ENCODE measurements around the gene IGFALS. TPM values are rescaled to one million over a fixed set of nuclear protein-coding genes. Genes with fewer than 3 reads are reported as not detected.

IGFALS gene
- 0.17 and 0.59 TPM in 2 replicates for total RNA-seq (ENCODE audit: low replicate concordance)
- long read RNA-seq: 0 reads

DNA sequence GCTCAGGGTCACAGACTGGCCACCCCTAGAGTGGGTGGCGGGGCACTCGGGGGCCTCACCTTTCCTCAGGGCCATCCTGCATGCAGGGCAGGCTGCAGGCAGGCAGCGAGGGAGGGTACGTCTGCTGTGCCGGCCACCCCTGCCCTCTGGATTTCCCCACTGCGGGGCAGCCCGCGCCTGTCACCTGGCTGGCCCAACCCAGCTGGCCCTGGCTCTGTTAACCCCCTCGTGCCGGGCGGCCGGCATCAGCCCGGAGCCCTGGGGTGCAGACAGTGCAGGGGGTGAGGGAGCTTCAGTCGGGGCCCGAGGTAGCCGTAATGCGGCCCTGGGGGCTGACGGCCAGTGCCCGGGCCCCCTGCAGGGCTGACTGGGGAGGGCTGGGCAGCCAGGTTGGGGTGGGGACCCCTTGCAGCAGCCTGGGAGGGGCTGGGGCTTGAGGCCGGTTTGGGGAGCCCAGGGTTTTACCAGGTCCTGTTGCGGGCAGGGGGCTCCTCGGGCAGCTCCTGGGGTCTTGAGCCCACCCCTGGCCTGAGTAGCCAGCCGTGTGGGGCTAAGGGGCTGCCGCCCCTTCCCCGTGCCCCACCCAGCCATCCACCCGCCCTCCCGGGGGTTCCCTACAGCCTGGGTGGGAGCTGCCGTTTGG is at the start of gene IGFALS:
Gene IGFALS (minus strand): TSS at position 128 of the 643 bp plus-strand sequence. CDS start 53 bp downstream, at position 75.
- no peak within 1 kb of the TSS for H3K4me3 Mint-ChIP-seq
- peaks cover 3% of the 10 kb centered on the region for H3K36me3 Mint-ChIP-seq
- H3K9me3 Mint-ChIP-seq: no peaks in the 10 kb centered on the region
- no peak within 1 kb of the TSS for H3K27ac Mint-ChIP-seq
- TF ChIP-seq CTCF (conservative IDR thresholded peaks at IDR 0.05): no peak
- no peaks in the 10 kb centered on the region for H3K4me1 Mint-ChIP-seq (ENCODE audit: unreplicated experiment)
- no peaks in the 10 kb centered on the region for H3K27me3 Mint-ChIP-seq
- peak; percentile 67 for DNase-seq (ENCODE audit: extremely low spot score, unreplicated experiment)

DNA sequence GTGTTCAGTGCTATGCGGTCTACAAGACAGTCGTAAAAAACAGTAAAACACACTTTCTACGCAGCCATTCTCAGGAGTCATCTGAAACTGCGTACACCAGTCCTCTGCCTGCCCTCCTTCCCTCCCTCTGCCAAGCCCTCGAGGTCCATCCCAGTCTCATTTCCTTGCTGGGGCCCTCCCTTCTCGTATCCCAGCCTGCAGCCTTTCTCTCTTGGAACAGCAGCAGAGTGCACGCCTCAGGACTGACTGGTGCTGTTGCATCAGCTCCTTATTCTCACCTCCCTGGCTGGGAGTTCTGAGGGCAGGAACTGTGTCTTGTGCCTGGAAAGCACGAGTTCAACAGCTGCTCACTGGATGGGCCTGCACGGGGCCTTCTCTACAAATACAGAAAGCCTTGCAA is 46.0 kb upstream of the IGFALS start:
- Mint-ChIP-seq H3K4me3 (no peak overlapping the region), H3K27me3 (no peaks in the 10 kb centered on the region), H3K27ac (no peak overlapping the region), H3K9me3 (no peaks in the 10 kb centered on the region), H3K36me3 (no peaks in the 10 kb centered on the region), H3K4me1 (ENCODE audit: unreplicated experiment) (no peaks in the 10 kb centered on the region)
- no peak for TF ChIP-seq CTCF (conservative IDR thresholded peaks at IDR 0.05)
- no peak for DNase-seq (ENCODE audit: extremely low spot score, unreplicated experiment)

DNA sequence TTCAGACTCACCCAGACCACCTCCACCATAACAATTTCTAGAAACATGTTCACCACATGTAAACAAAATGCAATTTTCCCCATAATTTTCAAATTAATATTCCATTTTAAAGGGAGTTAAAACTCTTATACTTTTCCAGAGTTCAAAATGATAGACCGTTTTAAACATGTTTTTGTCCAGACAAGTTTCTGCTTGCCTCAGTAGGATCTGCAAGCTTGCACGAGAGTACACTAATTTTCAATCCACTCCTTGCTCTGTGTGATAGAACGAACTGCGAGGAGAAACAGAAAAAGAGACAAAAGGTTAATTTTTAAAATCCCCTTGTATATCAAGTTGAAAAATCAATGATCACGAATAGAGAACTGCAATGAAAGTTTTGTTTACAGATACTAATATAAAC is 40.6 kb upstream of the IGFALS start:
- peak overlapping the region; percentile 71 for H3K27ac Mint-ChIP-seq
- no peak for TF ChIP-seq CTCF (conservative IDR thresholded peaks at IDR 0.05)
- H3K4me1 Mint-ChIP-seq (ENCODE audit: unreplicated experiment): peaks cover 9% of the 10 kb centered on the region
- no peak for DNase-seq (ENCODE audit: extremely low spot score, unreplicated experiment)
- H3K9me3 Mint-ChIP-seq: no peaks in the 10 kb centered on the region
- H3K27me3 Mint-ChIP-seq: no peaks in the 10 kb centered on the region
- peak overlapping the region; percentile 47 for H3K4me3 Mint-ChIP-seq
- peaks cover 7% of the 10 kb centered on the region for H3K36me3 Mint-ChIP-seq

- TF ChIP-seq CTCF (conservative IDR thresholded peaks at IDR 0.05): no peak
- Mint-ChIP-seq H3K27ac (peak overlapping the region; percentile 54), H3K36me3 (peaks cover 9% of the 10 kb centered on the region), H3K27me3 (no peaks in the 10 kb centered on the region), H3K9me3 (no peaks in the 10 kb centered on the region), H3K4me3 (peak overlapping the region; percentile 68), H3K4me1 (ENCODE audit: unreplicated experiment) (peaks cover 14% of the 10 kb centered on the region)
- no peak for DNase-seq (ENCODE audit: extremely low spot score, unreplicated experiment)
These were observed 39.4 kb upstream of the IGFALS start for GRCh38 chr16:1832838-1833454.

DNA sequence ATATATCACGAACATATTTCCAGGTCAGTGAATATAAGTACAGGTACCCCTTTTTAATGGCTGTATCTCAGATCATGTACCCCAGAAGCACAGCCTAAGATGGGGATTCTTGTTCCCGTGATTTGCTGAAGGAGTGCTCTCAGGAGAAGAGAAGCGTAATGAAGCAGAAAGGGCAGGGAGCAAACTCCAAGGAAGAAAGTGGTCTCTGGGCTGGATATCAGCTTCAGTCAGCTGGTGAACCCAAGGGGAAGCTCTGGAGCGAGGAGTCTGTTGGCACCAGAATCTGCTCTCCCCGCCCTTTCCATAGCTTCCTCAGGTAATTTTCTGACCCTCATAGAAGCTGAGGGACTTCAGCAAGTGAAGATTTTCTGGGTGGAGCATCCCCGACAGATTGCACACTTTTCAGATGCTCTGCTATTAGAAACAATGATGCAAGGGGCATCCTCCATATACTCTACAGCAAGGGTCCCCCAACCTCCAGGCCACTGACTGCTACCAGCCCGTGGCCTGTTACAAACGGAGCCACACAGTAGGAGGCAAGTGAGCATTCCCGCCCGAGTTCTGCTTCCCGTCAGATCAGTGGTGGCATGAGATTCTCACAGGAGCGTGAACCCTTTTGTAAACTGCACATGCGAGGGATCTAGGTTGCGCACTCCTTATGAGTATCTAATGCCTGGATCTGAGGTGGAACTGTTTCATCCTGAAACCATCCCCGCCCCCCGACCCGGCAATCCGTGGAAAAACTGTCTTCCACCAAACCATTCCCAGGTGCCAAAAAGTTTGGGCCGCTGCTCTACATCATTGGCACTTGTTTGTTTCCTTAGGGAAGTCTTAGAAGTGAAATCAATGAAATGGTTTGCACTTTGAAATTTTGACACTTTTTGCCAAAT is 37.9 kb upstream of the IGFALS start:
- H3K4me3 Mint-ChIP-seq: no peak overlapping the region
- TF ChIP-seq CTCF (conservative IDR thresholded peaks at IDR 0.05): no peak
- H3K27me3 Mint-ChIP-seq: no peaks in the 10 kb centered on the region
- H3K36me3 Mint-ChIP-seq: peaks cover 9% of the 10 kb centered on the region
- H3K27ac Mint-ChIP-seq: no peak overlapping the region
- peaks cover 20% of the 10 kb centered on the region for H3K4me1 Mint-ChIP-seq (ENCODE audit: unreplicated experiment)
- DNase-seq (ENCODE audit: extremely low spot score, unreplicated experiment): no peak
- H3K9me3 Mint-ChIP-seq: no peaks in the 10 kb centered on the region
